Activated CD4-positive, alpha-beta T cell treated with anti-CD3 and anti-CD28 coated beads for 1 hour (primary cell): ENCODE data around the gene HCFC1.
A peak's percentile ranks its signal among the peaks of the same experiment; 100 is the strongest.

Source experiments
- DNase-seq: peaks from one replicate; pipeline ENCODE4 v3.0.0-alpha.2; 2020

HCFC1 gene

DNA sequence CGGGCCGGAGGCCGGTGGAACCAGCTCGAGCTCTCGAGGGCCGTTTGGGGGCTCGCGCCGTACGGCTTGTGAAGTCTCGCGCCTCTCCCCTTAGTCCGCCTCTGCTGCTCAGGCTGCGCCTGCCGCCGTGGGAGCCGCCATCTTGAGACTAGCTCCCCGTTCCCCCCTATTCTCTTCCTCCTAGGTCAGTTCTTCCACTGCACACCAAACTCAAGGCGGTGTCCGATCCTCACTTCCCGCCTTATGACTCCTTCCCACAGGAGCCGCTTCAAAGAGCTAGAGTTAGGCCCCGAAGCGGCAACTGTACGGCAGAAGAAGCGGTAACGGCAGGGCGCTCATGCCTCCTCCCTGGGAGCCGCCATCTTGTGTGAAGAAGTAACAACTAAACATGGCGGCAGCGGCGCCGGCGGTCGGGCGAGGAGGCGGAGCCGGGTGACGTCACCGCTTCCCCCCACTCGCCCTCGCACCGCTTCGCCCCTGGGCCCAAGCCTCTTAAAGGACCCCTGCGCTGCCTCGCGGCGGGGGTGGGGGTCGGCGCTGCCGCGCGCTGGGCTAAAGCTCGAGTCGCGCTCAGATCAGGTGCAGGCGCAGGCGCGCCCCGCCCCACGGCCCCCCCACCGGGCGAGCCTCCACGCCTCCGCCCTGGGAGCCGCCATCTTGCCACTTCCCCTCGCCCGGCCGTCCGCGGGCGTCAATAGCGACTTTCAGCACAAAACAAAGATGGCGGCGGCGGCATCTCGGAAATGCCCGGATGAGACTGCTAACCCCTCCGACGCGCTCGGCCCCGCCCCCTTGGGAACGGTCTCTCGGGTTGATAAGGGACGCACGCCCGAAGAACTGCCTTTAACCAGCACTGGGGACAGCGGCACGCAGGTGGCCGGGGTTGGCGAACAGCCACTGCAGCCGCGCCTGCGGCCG, at the start of gene HCFC1:
Gene HCFC1 (minus strand): TSS at position 369 of the 918 bp plus-strand sequence. CDS start 978 bp downstream, outside the sequence.
- peak; percentile 85 for DNase-seq

DNA sequence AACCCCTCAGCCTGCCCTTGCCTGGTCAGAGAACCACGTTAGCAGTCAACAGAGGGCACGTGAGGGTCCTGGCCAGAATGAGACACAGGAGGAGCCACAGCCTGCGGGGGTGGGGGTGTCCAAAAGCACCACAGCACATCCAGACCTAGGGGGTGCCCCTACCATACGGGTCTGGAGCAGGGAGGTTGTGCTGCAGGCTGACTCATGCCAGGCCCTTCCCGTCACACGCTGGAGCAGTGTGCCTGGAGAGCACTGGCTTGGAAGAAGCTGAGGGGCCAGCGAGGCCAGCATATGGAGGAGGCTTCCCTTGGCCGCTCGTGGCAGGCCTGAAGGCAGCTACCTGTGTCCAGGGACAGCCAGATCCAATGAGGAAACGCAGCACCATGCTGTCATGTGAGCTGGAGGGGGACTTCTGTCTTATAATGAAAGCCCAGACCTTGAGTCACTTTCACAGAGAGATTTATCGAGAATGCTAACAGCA, 49.6 kb upstream of the HCFC1 start:
- no peak for DNase-seq

DNA sequence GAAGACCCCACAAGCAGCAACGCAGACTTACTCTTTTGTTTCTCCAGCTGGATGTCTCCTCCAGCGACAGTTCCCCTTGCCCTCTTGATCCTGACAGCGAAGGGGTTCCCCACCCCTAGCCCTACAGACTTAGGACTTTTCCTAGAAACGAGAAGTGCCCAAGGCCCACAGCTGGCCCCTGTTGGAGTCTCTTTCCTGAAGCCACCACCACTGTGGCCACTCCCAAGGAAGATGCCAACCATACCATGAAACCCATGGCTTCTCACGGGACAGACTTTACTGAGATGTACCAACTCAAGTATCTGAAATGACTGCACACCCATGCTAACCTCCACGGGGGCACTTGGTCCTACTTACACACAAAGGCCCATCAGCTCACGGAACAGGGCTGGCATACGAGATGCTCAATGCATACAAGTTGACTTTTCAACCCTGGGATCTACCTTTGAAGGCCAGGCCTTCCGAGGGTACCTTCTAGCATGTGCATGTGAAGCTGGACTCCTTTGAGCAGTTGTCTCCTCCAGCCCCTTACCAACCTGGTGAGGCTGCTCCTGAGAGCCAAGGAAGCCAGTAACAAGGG, 49.0 kb upstream of the HCFC1 start:
- no peak for DNase-seq

- peak; percentile 32 for DNase-seq
Measured at GRCh38 chrX:154019633-154020528, 48.3 kb upstream of the HCFC1 start, which contains the start of gene IRAK1. Gene IRAK1, minus strand, starts transcription at chrX:154019902. Its CDS starts 90 bp downstream, at chrX:154019812.

- DNase-seq = no peak
Measured at GRCh38 chrX:154019061-154019621, 47.5 kb upstream of the HCFC1 start.

GRCh38 chrX:154018518-154019060, 47.0 kb upstream of the HCFC1 start:
- DNase-seq = no peak

- no peak for DNase-seq
Measured at GRCh38 chrX:154017766-154018517, 46.3 kb upstream of the HCFC1 start.

- DNase-seq = no peak
Measured at GRCh38 chrX:154016366-154017076, 44.9 kb upstream of the HCFC1 start.

DNA sequence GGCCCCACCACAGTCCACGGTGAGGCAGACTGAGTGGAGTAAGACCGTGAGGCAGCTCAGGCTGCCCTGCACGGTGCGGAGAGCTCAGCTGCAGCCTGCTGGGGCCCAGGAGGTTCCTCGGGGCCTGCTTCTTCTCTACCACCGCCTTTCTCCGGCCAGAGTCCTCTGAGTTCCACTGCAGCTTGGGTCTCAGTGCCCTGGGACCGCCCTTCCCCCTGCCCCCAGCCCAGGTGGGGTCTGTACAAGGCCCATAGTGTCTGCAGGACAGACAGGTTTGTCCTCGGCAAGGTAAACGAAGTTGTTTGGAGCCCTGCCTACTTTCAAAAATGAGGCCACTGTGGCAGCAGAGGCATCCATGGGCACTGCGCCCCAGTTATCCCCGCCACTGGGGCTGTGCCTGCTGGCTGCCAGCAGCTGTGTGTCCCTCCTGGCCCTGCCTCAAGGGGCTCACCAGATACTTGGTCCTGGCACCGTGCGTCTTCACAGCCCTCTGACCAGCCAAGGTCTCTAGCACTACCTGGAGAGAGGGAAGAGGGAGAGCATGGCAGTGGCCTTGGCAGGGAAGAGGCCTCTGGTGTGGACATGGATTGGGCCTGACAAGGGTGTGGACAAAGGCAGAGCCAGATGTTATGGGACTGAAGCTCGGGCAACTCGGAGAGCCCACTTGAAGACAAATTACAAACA, 44.1 kb upstream of the HCFC1 start:
- no peak for DNase-seq

GRCh38 chrX:154014429-154015380, 43.1 kb upstream of the HCFC1 start:
- no peak for DNase-seq

DNA sequence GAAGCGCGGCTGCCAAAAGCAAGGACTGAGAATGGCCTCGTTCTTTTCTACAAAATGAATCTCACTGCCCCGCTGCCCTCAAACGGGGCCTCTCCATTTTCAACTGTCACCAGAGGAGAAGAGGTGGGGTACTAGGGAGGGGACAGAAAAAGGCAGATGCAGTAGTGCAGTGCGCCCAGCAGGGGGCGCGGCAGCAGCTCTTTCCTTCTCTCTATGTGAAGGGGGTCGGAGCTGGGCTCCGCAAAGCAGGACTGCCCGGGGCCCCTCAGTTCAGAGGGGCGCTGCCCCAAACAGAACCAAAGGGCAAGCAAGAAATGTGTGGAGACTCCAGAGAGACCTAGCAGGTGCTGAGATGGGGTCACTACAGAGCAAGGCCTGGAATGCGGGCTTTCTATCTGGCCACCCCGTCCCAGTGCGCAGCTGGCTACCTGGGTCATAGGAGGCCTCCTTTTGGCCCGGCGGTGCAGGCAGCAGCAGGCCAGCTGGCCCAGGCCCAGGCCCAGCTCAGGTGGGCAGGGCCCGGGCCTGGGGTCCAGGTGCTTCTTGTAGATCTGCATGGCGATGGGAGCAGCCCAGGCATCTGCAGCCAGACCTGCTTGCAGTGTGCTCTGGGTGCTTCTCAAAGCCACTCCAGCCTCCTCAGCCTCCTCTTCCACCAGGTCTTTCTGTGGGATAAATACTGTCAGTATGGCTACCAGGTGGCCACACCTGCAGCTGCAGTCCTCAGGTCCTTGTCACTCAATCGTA, 42.2 kb upstream of the HCFC1 start:
- DNase-seq = peak; percentile 26

GRCh38 chrX:154013001-154013421, 41.4 kb upstream of the HCFC1 start:
- DNase-seq = no peak

- DNase-seq = no peak
Measured at GRCh38 chrX:154012336-154012991, 40.8 kb upstream of the HCFC1 start.

GRCh38 chrX:154011376-154012335, 40.0 kb upstream of the HCFC1 start:
- no peak for DNase-seq

- DNase-seq = no peak
Measured at GRCh38 chrX:154010330-154011087, 38.9 kb upstream of the HCFC1 start.

- no peak for DNase-seq
Measured at GRCh38 chrX:154008521-154008920, 36.9 kb upstream of the HCFC1 start.
